ENCODE results near the gene FHL2.

Gene FHL2

GRCh38 chr2:105368759-105369408 is 30.0 kb downstream of the FHL2 start:
- TF ChIP-seq, protein P1, sequence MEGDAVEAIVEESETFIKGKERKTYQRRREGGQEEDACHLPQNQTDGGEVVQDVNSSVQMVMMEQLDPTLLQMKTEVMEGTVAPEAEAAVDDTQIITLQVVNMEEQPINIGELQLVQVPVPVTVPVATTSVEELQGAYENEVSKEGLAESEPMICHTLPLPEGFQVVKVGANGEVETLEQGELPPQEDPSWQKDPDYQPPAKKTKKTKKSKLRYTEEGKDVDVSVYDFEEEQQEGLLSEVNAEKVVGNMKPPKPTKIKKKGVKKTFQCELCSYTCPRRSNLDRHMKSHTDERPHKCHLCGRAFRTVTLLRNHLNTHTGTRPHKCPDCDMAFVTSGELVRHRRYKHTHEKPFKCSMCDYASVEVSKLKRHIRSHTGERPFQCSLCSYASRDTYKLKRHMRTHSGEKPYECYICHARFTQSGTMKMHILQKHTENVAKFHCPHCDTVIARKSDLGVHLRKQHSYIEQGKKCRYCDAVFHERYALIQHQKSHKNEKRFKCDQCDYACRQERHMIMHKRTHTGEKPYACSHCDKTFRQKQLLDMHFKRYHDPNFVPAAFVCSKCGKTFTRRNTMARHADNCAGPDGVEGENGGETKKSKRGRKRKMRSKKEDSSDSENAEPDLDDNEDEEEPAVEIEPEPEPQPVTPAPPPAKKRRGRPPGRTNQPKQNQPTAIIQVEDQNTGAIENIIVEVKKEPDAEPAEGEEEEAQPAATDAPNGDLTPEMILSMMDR (IDR thresholded peaks at IDR 0.05; ENCODE audit: low read depth, low read length, poor library complexity, severe bottlenecking) = no peak
- TF ChIP-seq EZH2phosphoT487 (IDR thresholded peaks at IDR 0.05; ENCODE audit: borderline replicate concordance, low read length) = no peak
- Histone ChIP-seq H3K36me3 (ENCODE audit: control insufficient read depth, low read length) (no peaks in the 10 kb centered on the region), H3K9me3 (ENCODE audit: control insufficient read depth, insufficient read depth, low read length) (no peaks in the 10 kb centered on the region), H3K4me1 (ENCODE audit: control insufficient read depth, low read length) (peaks cover 6% of the 10 kb centered on the region; the same call in 1 of the 2 replicates), H3F3A (ENCODE audit: control insufficient read depth, insufficient read depth) (no peaks in the 10 kb centered on the region), H3K9me2 (replicated peaks; ENCODE audit: control insufficient read depth, low read length) (no peaks in the 10 kb centered on the region), H3K79me2 (ENCODE audit: control insufficient read depth, low read length) (no peaks in the 10 kb centered on the region), H3K4me2 (ENCODE audit: low read length) (no peak overlapping the region), H4K20me1 (ENCODE audit: control insufficient read depth, insufficient read depth, low read depth, low read length) (no peaks in the 10 kb centered on the region), H3K27ac (ENCODE audit: low read depth, low read length) (no peak overlapping the region), H3K27me3 (ENCODE audit: control insufficient read depth, low read length) (peaks cover 3% of the 10 kb centered on the region; the same call in 1 of the 2 replicates), H3K4me3 (ENCODE audit: low read length) (no peak overlapping the region)

GRCh38 chr2:105365206-105365605 is 33.6 kb downstream of the FHL2 start:
- Histone ChIP-seq H3K4me1 (ENCODE audit: control insufficient read depth, low read length) (peaks cover 6% of the 10 kb centered on the region; the same call in 1 of the 2 replicates), H3K27me3 (ENCODE audit: control insufficient read depth, low read length) (no peaks in the 10 kb centered on the region; the same call in 1 of the 2 replicates), H3K4me3 (ENCODE audit: low read length) (no peak overlapping the region), H3K9me3 (ENCODE audit: control insufficient read depth, insufficient read depth, low read length) (no peaks in the 10 kb centered on the region), H4K20me1 (ENCODE audit: control insufficient read depth, insufficient read depth, low read depth, low read length) (no peaks in the 10 kb centered on the region), H3K27ac (ENCODE audit: low read depth, low read length) (no peak overlapping the region), H3F3A (ENCODE audit: control insufficient read depth, insufficient read depth) (no peaks in the 10 kb centered on the region), H3K36me3 (ENCODE audit: control insufficient read depth, low read length) (no peaks in the 10 kb centered on the region), H3K4me2 (ENCODE audit: low read length) (no peak overlapping the region), H3K9me2 (replicated peaks; ENCODE audit: control insufficient read depth, low read length) (no peaks in the 10 kb centered on the region), H3K79me2 (ENCODE audit: control insufficient read depth, low read length) (no peaks in the 10 kb centered on the region)
- TF ChIP-seq EZH2phosphoT487 (IDR thresholded peaks at IDR 0.05; ENCODE audit: borderline replicate concordance, low read length) = no peak
- TF ChIP-seq, protein P1 (IDR thresholded peaks at IDR 0.05; ENCODE audit: low read depth, low read length, poor library complexity, severe bottlenecking) = no peak

GRCh38 chr2:105364436-105365139 is 34.3 kb downstream of the FHL2 start:
- H3K36me3 ChIP-seq (ENCODE audit: control insufficient read depth, low read length) = no peaks in the 10 kb centered on the region
- no peaks in the 10 kb centered on the region; the same call in 1 of the 2 replicates for H3K27me3 ChIP-seq (ENCODE audit: control insufficient read depth, low read length)
- no peaks in the 10 kb centered on the region for H3K9me3 ChIP-seq (ENCODE audit: control insufficient read depth, insufficient read depth, low read length)
- TF ChIP-seq, protein P1 (IDR thresholded peaks at IDR 0.05; ENCODE audit: low read depth, low read length, poor library complexity, severe bottlenecking) = no peak
- TF ChIP-seq EZH2phosphoT487 (IDR thresholded peaks at IDR 0.05; ENCODE audit: borderline replicate concordance, low read length) = no peak
- H3K27ac ChIP-seq (ENCODE audit: low read depth, low read length) = no peak overlapping the region
- H3K4me2 ChIP-seq (ENCODE audit: low read length) = no peak overlapping the region
- no peaks in the 10 kb centered on the region for H3F3A ChIP-seq (ENCODE audit: control insufficient read depth, insufficient read depth)
- no peaks in the 10 kb centered on the region for H3K9me2 ChIP-seq (replicated peaks; ENCODE audit: control insufficient read depth, low read length)
- H3K79me2 ChIP-seq (ENCODE audit: control insufficient read depth, low read length) = no peaks in the 10 kb centered on the region
- H3K4me1 ChIP-seq (ENCODE audit: control insufficient read depth, low read length) = peaks cover 1% of the 10 kb centered on the region; the same call in 1 of the 2 replicates
- no peaks in the 10 kb centered on the region for H4K20me1 ChIP-seq (ENCODE audit: control insufficient read depth, insufficient read depth, low read depth, low read length)
- no peak overlapping the region for H3K4me3 ChIP-seq (ENCODE audit: low read length)

Data from DOHH2 (cell line).